IMR-90 (cell line): ENCODE data around the gene P2RY2. TPM values are rescaled to one million over a fixed set of nuclear protein-coding genes. Genes with fewer than 3 reads are reported as not detected.
A peak's percentile ranks its signal among the peaks of the same experiment; 100 is the strongest.

Source experiments
- ATAC-seq: fragments of 200-7000 bp; cut with Tn5 transposase; 2 replicates; pipeline ENCODE4 v1.9.1; 2020; ENCODE audit warnings: low read depth, mild to moderate bottlenecking, moderate library complexity
- Bru-seq: library from RNA; stranded (reverse); fragments of 400-500 nt; gene quantifications from one replicate; lab custom pipeline; 2021; lab: Mats Ljungman, UMichigan
- BruChase-seq, 2 experiments: library from RNA; stranded (reverse); fragments of 400-500 nt; gene quantifications; one replicate each; lab custom pipeline; 2021; lab: Mats Ljungman, UMichigan
- BruUV-seq: library from RNA; stranded (reverse); fragments of 400-500 nt; replicated peaks from 2 replicates; lab custom pipeline; 2021; lab: Mats Ljungman, UMichigan
- CTCF ChIA-PET: fragments of 300-600 bp; formaldehyde crosslinking; extraction: SDS; loops from one replicate; lab custom pipeline; 2021; ENCODE audit warnings: antibody characterized with exemption; lab: Yijun Ruan, JAX
- POLR2A ChIA-PET: fragments of 300-600 bp; sonication (Branson Sonifier 250); formaldehyde crosslinking; loops from one replicate; lab custom pipeline; 2022; ENCODE audit warnings: antibody characterized with exemption; ENCODE audit not compliant: unreplicated experiment; lab: Charles Lee
- DNase-seq: peaks from one replicate; pipeline ENCODE4 v3.0.0; 2013
- H2AFZ ChIP-seq: replicated peaks from 2 replicates; pipeline ENCODE3; 2013; ENCODE audit warnings: low read length, mild to moderate bottlenecking; ENCODE audit not compliant: poor library complexity
- H2AK5ac ChIP-seq: 2 replicates; pipeline ENCODE4 v1.6.1; 2013; ENCODE audit warnings: low read depth, low read length, inconsistent platforms
- H2AK9ac ChIP-seq: replicated peaks from 2 replicates; pipeline ENCODE3; 2013; ENCODE audit warnings: mild to moderate bottlenecking, low read depth, low read length, moderate library complexity; ENCODE audit not compliant: poor library complexity
- H2BK120ac ChIP-seq: 2 replicates; pipeline ENCODE4 v1.6.1; 2013; ENCODE audit warnings: low read depth, low read length, inconsistent platforms
- H2BK15ac ChIP-seq: 3 replicates; pipeline ENCODE4 v1.6.1; 2013; ENCODE audit warnings: low read depth, low read length, inconsistent platforms
- H2BK20ac ChIP-seq: 2 replicates; pipeline ENCODE4 v1.6.1; 2013; ENCODE audit warnings: low read depth, mild to moderate bottlenecking, inconsistent platforms, low read length, moderate library complexity
- H2BK5ac ChIP-seq: 2 replicates; pipeline ENCODE4 v1.6.1; 2013; ENCODE audit warnings: mild to moderate bottlenecking, low read depth, low read length, inconsistent platforms; ENCODE audit not compliant: poor library complexity, severe bottlenecking
- H3K14ac ChIP-seq: replicated peaks from 2 replicates; pipeline ENCODE4 v1.6.1; 2013; ENCODE audit warnings: low read depth, low read length, inconsistent platforms
- H3K18ac ChIP-seq: 2 replicates; pipeline ENCODE4 v1.6.1; 2013; ENCODE audit warnings: low read depth, low read length, control low read depth
- H3K23ac ChIP-seq: 2 replicates; pipeline ENCODE4 v1.6.1; 2013; ENCODE audit warnings: low read depth, low read length, inconsistent platforms
- H3K27ac ChIP-seq: 2 replicates; pipeline ENCODE4 v1.5.1; 2013; ENCODE audit warnings: mild to moderate bottlenecking, control low read depth, low read length; ENCODE audit not compliant: insufficient read depth
- H3K27me3 ChIP-seq: 2 replicates; pipeline ENCODE4 v1.6.1; 2013; ENCODE audit warnings: low read length; ENCODE audit not compliant: control insufficient read depth, insufficient read depth
- H3K36me3 ChIP-seq: 2 replicates; pipeline ENCODE4 v1.6.1; 2013; ENCODE audit warnings: low read length, mixed read lengths; ENCODE audit not compliant: control insufficient read depth, insufficient read depth
- H3K4ac ChIP-seq: 2 replicates; pipeline ENCODE4 v1.6.1; 2013; ENCODE audit warnings: low read depth, low read length, inconsistent platforms
- H3K4me1 ChIP-seq: 2 replicates; pipeline ENCODE4 v1.6.1; 2013; ENCODE audit warnings: low read length, mixed read lengths; ENCODE audit not compliant: control insufficient read depth, insufficient read depth
- H3K4me2 ChIP-seq: 2 replicates; pipeline ENCODE4 v1.6.1; 2013; ENCODE audit warnings: low read depth, mild to moderate bottlenecking, control low read depth, low read length, moderate library complexity
- H3K4me3 ChIP-seq: 2 replicates; pipeline ENCODE4 v1.5.1; 2013; ENCODE audit warnings: low read depth, mild to moderate bottlenecking, control low read depth, low read length, moderate library complexity; ENCODE audit not compliant: insufficient read depth
- H3K56ac ChIP-seq: 2 replicates; pipeline ENCODE4 v1.6.1; 2013; ENCODE audit warnings: low read length, inconsistent platforms; ENCODE audit not compliant: insufficient read depth; ENCODE audit errors: extremely low read depth
- H3K79me1 ChIP-seq, 2 experiments: 2 replicates each; pipeline ENCODE4 v1.6.1; 2013; ENCODE audit warnings: low read length in 2 of 2, inconsistent platforms in 1 of 2, low read depth in 1 of 2
- H3K9ac ChIP-seq: 2 replicates; pipeline ENCODE4 v1.6.1; 2013; ENCODE audit warnings: low read depth, low read length, control low read depth
- H3K9me1 ChIP-seq: 2 replicates; pipeline ENCODE4 v1.6.1; 2013; ENCODE audit warnings: low read length, inconsistent platforms; ENCODE audit not compliant: insufficient read depth
- H3K9me3 ChIP-seq: 2 replicates; pipeline ENCODE4 v1.6.1; 2013; ENCODE audit warnings: low read length; ENCODE audit not compliant: control insufficient read depth, insufficient read depth
- H4K20me1 ChIP-seq: 2 replicates; pipeline ENCODE4 v1.6.1; 2013; ENCODE audit warnings: low read length, inconsistent platforms; ENCODE audit not compliant: insufficient read depth
- H4K5ac ChIP-seq: 2 replicates; pipeline ENCODE4 v1.6.1; 2013; ENCODE audit warnings: mild to moderate bottlenecking, low read depth, low read length, control low read depth
- H4K8ac ChIP-seq, 2 experiments: 2 replicates each; pipeline ENCODE4 v1.6.1; 2013; ENCODE audit warnings: low read depth in 2 of 2, low read length in 2 of 2, control low read depth in 1 of 2, inconsistent platforms in 1 of 2
- H4K91ac ChIP-seq: 2 replicates; pipeline ENCODE4 v1.6.1; 2013; ENCODE audit warnings: low read depth, low read length, inconsistent platforms; ENCODE audit not compliant: insufficient read depth
- CEBPB ChIP-seq: IDR thresholded peaks from 2 replicates; pipeline ENCODE4 v1.6.1; 2012; ENCODE audit warnings: low read depth, low read length, improper control_type of control experiment
- CHD1 ChIP-seq: IDR thresholded peaks from 2 replicates; pipeline ENCODE4 v1.6.1; 2012; ENCODE audit warnings: low read depth, low read length, improper control_type of control experiment
- CTCF ChIP-seq: conservative IDR thresholded peaks from 2 replicates; pipeline ENCODE4 v1.5.1; 2012; ENCODE audit warnings: mild to moderate bottlenecking, low read depth, low read length, improper control_type of control experiment
- MAFK ChIP-seq: IDR thresholded peaks from 2 replicates; pipeline ENCODE4 v1.6.1; 2012; ENCODE audit warnings: low read depth, low read length, improper control_type of control experiment
- MAZ ChIP-seq: IDR thresholded peaks from 2 replicates; pipeline ENCODE4 v1.6.1; 2012; ENCODE audit warnings: low read depth, mild to moderate bottlenecking, low read length, improper control_type of control experiment, moderate library complexity, borderline replicate concordance
- MXI1 ChIP-seq: IDR thresholded peaks from 2 replicates; pipeline ENCODE4 v1.6.1; 2012; ENCODE audit warnings: low read depth, mild to moderate bottlenecking, low read length, moderate library complexity, borderline replicate concordance
- NFE2L2 ChIP-seq: fragments of 150-350 bp; IDR thresholded peaks from 2 replicates; pipeline ENCODE4 v1.6.1; 2016; ENCODE audit warnings: low read depth, mild to moderate bottlenecking, low read length
- RAD21 ChIP-seq: IDR thresholded peaks from 2 replicates; pipeline ENCODE4 v1.6.1; 2012; ENCODE audit warnings: low read length, improper control_type of control experiment
- RCOR1 ChIP-seq: IDR thresholded peaks from 2 replicates; pipeline ENCODE4 v1.6.1; 2012; ENCODE audit warnings: mild to moderate bottlenecking, low read length, improper control_type of control experiment; ENCODE audit not compliant: insufficient replicate concordance
- RFX5 ChIP-seq: IDR thresholded peaks from 2 replicates; pipeline ENCODE4 v1.8.0; 2012; ENCODE audit warnings: low read depth, mild to moderate bottlenecking, low read length, moderate library complexity
- SMC3 ChIP-seq: fragments of 150-350 bp; IDR thresholded peaks from 2 replicates; pipeline ENCODE4 v1.6.1; 2016; ENCODE audit warnings: low read depth, mild to moderate bottlenecking, antibody characterized with exemption, low read length, moderate library complexity
- WGBS, 2 experiments: methylation state at CpG; one replicate each; pipeline versions ENCODE4 v1.1.5 to v1.1.7; 2013; ENCODE audit warnings: missing lambda C conversion rate in 2 of 2; ENCODE audit not compliant: insufficient read length in 1 of 2; ENCODE audit errors: extremely low coverage in 2 of 2; 5-methylcytosine and 5-hydroxymethylcytosine counted together
- dilution Hi-C: fragments of 300-500 bp; cut with HindIII; formaldehyde crosslinking; loops from one replicate; pipeline ENCODE4 v1.14.3; 2018; ENCODE audit warnings: low sequenced_read_pairs; ENCODE audit not compliant: unreplicated experiment
- in situ Hi-C: fragments of 300-500 bp; cut with MboI; formaldehyde crosslinking; loops from 3 replicates; pipeline ENCODE4 v1.14.3; 2019; ENCODE audit warnings: low sequenced_read_pairs, inconsistent platforms, mixed read lengths
- intact Hi-C: fragments of 100-400 bp; cut with micrococcal nuclease; formaldehyde crosslinking; loops from 2 replicates; pipeline ENCODE4 v1.10.0; 2022
- long read RNA-seq: library from polyadenylated mRNA; unstranded; transcript quantifications from one replicate; pipeline ENCODE4 v2.0.0, GENCODE V29; 2021; ENCODE audit not compliant: unreplicated experiment
- polyA plus RNA-seq, 3 experiments: library from polyadenylated mRNA; depleted of rRNA; stranded (reverse); fragments of >200 nt; gene quantifications; 2 replicates each; pipeline ENCODE4 v1.2.3, GENCODE V29; 2012; ENCODE audit warnings: low replicate concordance in 1 of 3
- total RNA-seq: library from RNA; depleted of rRNA; stranded (reverse); fragments of >200 nt; gene quantifications from 2 replicates; pipeline ENCODE4 v1.2.3, GENCODE V29; 2012; rRNA removed
- TF ChIP-seq, protein P1 (sequence below): fragments of 150-350 bp; IDR thresholded peaks from 2 replicates; pipeline ENCODE4 v1.6.1; 2016; ENCODE audit warnings: low read depth, mild to moderate bottlenecking, low read length, moderate library complexity, borderline replicate concordance

P2RY2 gene
- not detected in 2 replicates for total RNA-seq
- polyA plus RNA-seq (2012; rRNA removed) = 0.06 TPM in 1 of 2 replicates, not detected in the other
- 0.02 TPM in 1 of 2 replicates, not detected in the other for polyA plus RNA-seq (2012; cell fraction: cytosol; rRNA removed)
- polyA plus RNA-seq (2012; cell fraction: nucleus; rRNA removed; ENCODE audit: low replicate concordance) = 0.07 TPM in 1 of 2 replicates, not detected in the other
- percentile 9 among the genes with signal in this experiment for Bru-seq, nascent RNA
- BruChase-seq, experiment 1, labeled RNA remaining after a 6-hour chase = percentile 6 among the genes with signal in this experiment
- BruChase-seq, experiment 2, labeled RNA remaining after a 2-hour chase = not detected
- long read RNA-seq = 0 reads

- no peaks in the 10 kb centered on the region for H3K36me3 ChIP-seq
- peak; percentile 26 for TF ChIP-seq RAD21
- TF ChIP-seq, protein P1, sequence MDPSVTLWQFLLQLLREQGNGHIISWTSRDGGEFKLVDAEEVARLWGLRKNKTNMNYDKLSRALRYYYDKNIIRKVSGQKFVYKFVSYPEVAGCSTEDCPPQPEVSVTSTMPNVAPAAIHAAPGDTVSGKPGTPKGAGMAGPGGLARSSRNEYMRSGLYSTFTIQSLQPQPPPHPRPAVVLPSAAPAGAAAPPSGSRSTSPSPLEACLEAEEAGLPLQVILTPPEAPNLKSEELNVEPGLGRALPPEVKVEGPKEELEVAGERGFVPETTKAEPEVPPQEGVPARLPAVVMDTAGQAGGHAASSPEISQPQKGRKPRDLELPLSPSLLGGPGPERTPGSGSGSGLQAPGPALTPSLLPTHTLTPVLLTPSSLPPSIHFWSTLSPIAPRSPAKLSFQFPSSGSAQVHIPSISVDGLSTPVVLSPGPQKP = no peak
- TF ChIP-seq CEBPB = no peak
- TF ChIP-seq CHD1 = no peak
- TF ChIP-seq NFE2L2 = no peak
- no peak for TF ChIP-seq MXI1
- TF ChIP-seq SMC3 = peak; percentile 27
- TF ChIP-seq RFX5 = no peak
- TF ChIP-seq RCOR1 = no peak
- no peak for TF ChIP-seq MAFK
- peak; percentile 46 for TF ChIP-seq CTCF
- TF ChIP-seq MAZ = no peak
- no peak within 1 kb of the TSS for H3K27ac ChIP-seq
- WGBS, 2 experiments = 3% methylated on average over 35 of the region's 81 CpGs; no CpG with 5 or more reads in 1 of the 2 experiments
- ChIA-PET POLR2A (no interaction called here), CTCF (interaction anchor here (0.6 kb wide), 1 partner anchor 83 kb away, joined by 3 read pairs; no protein-coding TSS in a partner anchor)
- H4K91ac ChIP-seq = no peak within 1 kb of the TSS
- no peak within 1 kb of the TSS for H2BK20ac ChIP-seq
- no peaks in the 10 kb centered on the region; the same call in 1 of the 2 replicates for H3K9me1 ChIP-seq
- H3K23ac ChIP-seq = no peak within 1 kb of the TSS
- no peak within 1 kb of the TSS for H3K9ac ChIP-seq
- H3K27me3 ChIP-seq = peaks cover 57% of the 10 kb centered on the region
- H4K8ac ChIP-seq = no peak within 1 kb of the TSS
- H3K14ac ChIP-seq = no peak within 1 kb of the TSS
- H2AK5ac ChIP-seq = no peak within 1 kb of the TSS
- peak within 1 kb of the TSS; percentile 76 for H2AK9ac ChIP-seq
- H3K4me2 ChIP-seq = peak within 1 kb of the TSS; percentile 86
- ATAC-seq (peak; percentile 90), DNase-seq (no peak)
- H3K4ac ChIP-seq = no peak within 1 kb of the TSS
- no peak within 1 kb of the TSS for H2BK5ac ChIP-seq
- H3K18ac ChIP-seq = no peak within 1 kb of the TSS
- H3K4me1 ChIP-seq = no peaks in the 10 kb centered on the region; the same call in 1 of the 2 replicates
- H2BK120ac ChIP-seq = no peak within 1 kb of the TSS
- no peaks in the 10 kb centered on the region for H3K9me3 ChIP-seq
- H3K4me3 ChIP-seq = peak within 1 kb of the TSS; percentile 31
- no TSS peak for BruUV-seq
- intact Hi-C loops = no loop called here
- no peak within 1 kb of the TSS for H2BK15ac ChIP-seq
- dilution Hi-C loops = no loop called here
- no peaks in the 10 kb centered on the region for H4K20me1 ChIP-seq
- no peak within 1 kb of the TSS for H4K5ac ChIP-seq
- H3K56ac ChIP-seq = no peak within 1 kb of the TSS
- in situ Hi-C loops = no loop called here
- peak within 1 kb of the TSS; percentile 90 for H2AFZ ChIP-seq
- no peaks in the 10 kb centered on the region for H3K79me1 ChIP-seq
Measured at GRCh38 chr11:73218106-73218829, at the start of gene P2RY2. TSS of gene P2RY2 (plus strand) at chr11:73218281. CDS start at chr11:73234160, 15,879 bp downstream.
